SK-N-SH (cell line): ENCODE measurements around the gene ERC2.

Source experiments
- CTCF ChIP-seq: fragments of 200-600 bp; sonication (generic); IDR thresholded peaks from 2 replicates; pipeline ENCODE4 v1.6.1; 2017; ENCODE audit warnings: antibody characterized with exemption, mild to moderate bottlenecking, moderate library complexity
- ELF1 ChIP-seq: IDR thresholded peaks from 2 replicates; pipeline ENCODE4 v1.4.0; 2012
- EZH2phosphoT487 ChIP-seq: fragments of 200-600 bp; sonication (generic); IDR thresholded peaks from 2 replicates; pipeline ENCODE4 v1.6.1; 2017; ENCODE audit warnings: low read depth, mixed run types, mild to moderate bottlenecking, antibody characterized with exemption, moderate library complexity, borderline replicate concordance
- IRF3 ChIP-seq: fragments of 150-350 bp; IDR thresholded peaks from 2 replicates; pipeline ENCODE4 v1.6.1; 2016; ENCODE audit warnings: mild to moderate bottlenecking, low read depth, low read length
- MEF2A ChIP-seq: IDR thresholded peaks from 2 replicates; pipeline ENCODE4 v1.4.0; 2012; ENCODE audit warnings: low read depth, borderline replicate concordance
- NRF1 ChIP-seq: IDR thresholded peaks from 2 replicates; pipeline ENCODE4 v1.6.1; 2012; ENCODE audit warnings: low read depth, mild to moderate bottlenecking, low read length
- RAD21 ChIP-seq: IDR thresholded peaks from 2 replicates; pipeline ENCODE4 v1.6.1; 2012; ENCODE audit warnings: mild to moderate bottlenecking, low read length
- RCOR1 ChIP-seq: fragments of 150-350 bp; IDR thresholded peaks from 2 replicates; pipeline ENCODE4 v1.6.1; 2017; ENCODE audit warnings: antibody characterized with exemption, low read length
- SIN3A ChIP-seq: IDR thresholded peaks from 2 replicates; pipeline ENCODE4 v1.6.1; 2012; ENCODE audit warnings: low read depth, mild to moderate bottlenecking, low read length, moderate library complexity, borderline replicate concordance
- SMC3 ChIP-seq: IDR thresholded peaks from 2 replicates; pipeline ENCODE4 v1.6.1; 2012; ENCODE audit warnings: low read depth, low read length, improper control_type of control experiment
- TAF1 ChIP-seq: IDR thresholded peaks from 2 replicates; pipeline ENCODE4 v1.6.1; 2012; ENCODE audit warnings: low read depth, mild to moderate bottlenecking, low read length, moderate library complexity, borderline replicate concordance
- USF2 ChIP-seq: fragments of 150-350 bp; IDR thresholded peaks from 2 replicates; pipeline ENCODE4 v1.6.1; 2017; ENCODE audit warnings: antibody characterized with exemption, low read length, low read depth, borderline replicate concordance
- ZBTB33 ChIP-seq: IDR thresholded peaks from 2 replicates; pipeline ENCODE4 v1.4.0; 2012; ENCODE audit warnings: low read depth, borderline replicate concordance

- TF ChIP-seq ELF1 (no peak), ZBTB33 (no peak), CTCF (no peak), RCOR1 (no peak), IRF3 (no peak), EZH2phosphoT487 (no peak), SIN3A (no peak), RAD21 (no peak), TAF1 (no peak), SMC3 (no peak), NRF1 (no peak), USF2 (no peak), MEF2A (no peak)
Measured at GRCh38 chr3:56467801-56468183, 475 bp downstream of the ERC2 start.
